Mesendoderm (in vitro differentiated cells): Measurements from ENCODE around the gene MAD1L1.

ENCODE experiments used
- DNase-seq: peaks from one replicate; pipeline ENCODE4 v3.0.0; 2013
- H2AK5ac ChIP-seq: 2 replicates; pipeline ENCODE4 v1.6.1; 2013; ENCODE audit warnings: low read length, inconsistent platforms
- H2BK120ac ChIP-seq: 2 replicates; pipeline ENCODE4 v1.6.1; 2013; ENCODE audit warnings: low read depth, mild to moderate bottlenecking, low read length, moderate library complexity, mixed read lengths
- H2BK15ac ChIP-seq: replicated peaks from 2 replicates; pipeline ENCODE4 v1.6.1; 2013; ENCODE audit warnings: low read depth, mild to moderate bottlenecking, moderate library complexity
- H2BK5ac ChIP-seq: 2 replicates; pipeline ENCODE4 v1.6.1; 2013; ENCODE audit warnings: low read length, inconsistent platforms
- H3K18ac ChIP-seq: 2 replicates; pipeline ENCODE4 v1.6.1; 2013; ENCODE audit warnings: mild to moderate bottlenecking, low read length, mixed read lengths
- H3K23ac ChIP-seq: one replicate; pipeline ENCODE4 v1.6.1; 2013; ENCODE audit warnings: low read length
- H3K27ac ChIP-seq: 2 replicates; pipeline ENCODE4 v1.5.1; 2013; ENCODE audit warnings: low read depth, mild to moderate bottlenecking, inconsistent platforms, low read length, moderate library complexity
- H3K27me3 ChIP-seq: 2 replicates; pipeline ENCODE4 v1.6.1; 2013; ENCODE audit warnings: low read length, control low read depth, mild to moderate bottlenecking, inconsistent platforms; ENCODE audit not compliant: insufficient read depth, poor library complexity
- H3K36me3 ChIP-seq: 2 replicates; pipeline ENCODE4 v1.6.1; 2013; ENCODE audit warnings: low read length, inconsistent platforms; ENCODE audit not compliant: control insufficient read depth, insufficient read depth
- H3K4ac ChIP-seq: one replicate; pipeline ENCODE4 v1.6.1; 2013; ENCODE audit warnings: low read depth, mild to moderate bottlenecking, low read length, moderate library complexity
- H3K4me1 ChIP-seq: 2 replicates; pipeline ENCODE4 v1.6.1; 2013; ENCODE audit warnings: low read depth, low read length, inconsistent platforms; ENCODE audit not compliant: control insufficient read depth
- H3K4me2 ChIP-seq: 2 replicates; pipeline ENCODE4 v1.6.1; 2013; ENCODE audit warnings: low read length
- H3K4me3 ChIP-seq: 2 replicates; pipeline ENCODE4 v1.5.1; 2013; ENCODE audit warnings: mild to moderate bottlenecking, low read length
- H3K56ac ChIP-seq: one replicate; pipeline ENCODE4 v1.6.1; 2013; ENCODE audit warnings: low read length
- H3K79me1 ChIP-seq: 2 replicates; pipeline ENCODE4 v1.6.1; 2013; ENCODE audit warnings: low read length, inconsistent platforms
- H3K79me2 ChIP-seq: 2 replicates; pipeline ENCODE4 v1.6.1; 2013; ENCODE audit warnings: mild to moderate bottlenecking, low read length; ENCODE audit not compliant: control insufficient read depth, insufficient read depth
- H3K9ac ChIP-seq: 2 replicates; pipeline ENCODE4 v1.6.1; 2013; ENCODE audit warnings: low read length, inconsistent platforms
- H4K5ac ChIP-seq: one replicate; pipeline ENCODE4 v1.6.1; 2013; ENCODE audit warnings: low read length
- H4K8ac ChIP-seq: one replicate; pipeline ENCODE4 v1.6.1; 2013; ENCODE audit warnings: low read depth, mild to moderate bottlenecking, control low read depth, low read length, moderate library complexity
- WGBS: extraction: QIAGEN DNeasy Blood & Tissue Kit; methylation state at CpG from one replicate; pipeline ENCODE4 v1.1.7; 2013; ENCODE audit warnings: low lambda C conversion rate, missing lambda C conversion rate; ENCODE audit not compliant: insufficient coverage; ENCODE audit errors: extremely low coverage; 5-methylcytosine and 5-hydroxymethylcytosine counted together

Gene MAD1L1

DNA sequence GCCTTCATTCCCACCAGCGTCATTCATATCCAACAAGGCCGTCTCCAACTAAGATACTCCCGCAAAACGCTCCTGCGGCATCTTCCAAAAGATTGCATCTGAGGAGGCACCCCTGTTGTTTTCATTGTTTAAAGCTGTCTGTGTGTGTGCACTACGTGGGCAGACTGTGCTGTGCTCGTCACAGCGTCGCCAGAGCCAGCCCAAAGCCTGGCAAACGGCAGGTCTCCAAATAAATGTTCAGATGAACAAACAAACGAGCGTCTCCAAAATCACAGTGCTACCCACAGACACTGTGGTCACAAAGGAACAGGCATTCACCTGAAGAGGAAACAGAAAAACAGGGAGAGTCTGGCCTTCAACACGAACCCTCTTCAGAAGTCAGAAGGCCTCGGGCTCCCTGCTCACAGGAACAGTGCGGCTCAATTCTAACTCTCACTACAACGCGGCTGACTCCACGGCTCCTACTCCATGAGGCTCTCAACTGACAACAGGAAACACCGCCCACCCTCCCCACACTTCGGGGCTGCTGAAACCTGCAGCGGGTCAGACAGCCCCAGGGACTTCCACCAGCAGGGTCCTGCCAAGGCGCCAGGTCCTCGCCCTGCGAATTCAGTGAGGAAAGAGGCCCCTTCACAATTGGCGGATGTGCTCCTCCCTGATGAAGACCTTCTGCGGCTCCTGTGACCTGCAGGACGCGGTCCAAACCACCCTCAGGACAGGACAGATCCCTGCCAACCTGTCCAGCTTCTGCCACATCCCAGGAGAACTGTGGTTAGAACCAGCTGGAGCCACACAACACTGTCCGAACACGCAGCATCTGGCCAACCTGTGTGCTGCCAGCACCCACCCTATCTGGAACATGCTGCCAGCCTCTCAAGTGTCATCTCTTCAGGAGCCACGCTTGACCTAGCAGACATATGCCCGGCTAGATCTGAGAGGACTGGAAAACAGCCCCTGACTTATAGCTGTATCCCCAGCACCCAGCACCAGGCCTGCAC is 36.1 kb downstream of the MAD1L1 start:
- Histone ChIP-seq H3K4ac (no peak overlapping the region), H4K5ac (no peak overlapping the region), H3K9ac (no peak overlapping the region), H2BK15ac (no peak overlapping the region), H3K27ac (no peak overlapping the region), H3K79me2 (no peaks in the 10 kb centered on the region), H3K4me2 (no peak overlapping the region), H3K79me1 (peaks cover 2% of the 10 kb centered on the region), H3K36me3 (peaks cover 9% of the 10 kb centered on the region), H2AK5ac (no peak overlapping the region), H3K18ac (no peak overlapping the region), H3K27me3 (no peaks in the 10 kb centered on the region), H3K4me3 (no peak overlapping the region), H4K8ac (no peak overlapping the region), H3K4me1 (no peaks in the 10 kb centered on the region), H3K56ac (no peak overlapping the region), H2BK120ac (no peak overlapping the region), H3K23ac (no peak overlapping the region), H2BK5ac (no peak overlapping the region)
- DNase-seq, result no peak
- no CpG with 5 or more reads among the region's 32 CpGs for WGBS

DNA sequence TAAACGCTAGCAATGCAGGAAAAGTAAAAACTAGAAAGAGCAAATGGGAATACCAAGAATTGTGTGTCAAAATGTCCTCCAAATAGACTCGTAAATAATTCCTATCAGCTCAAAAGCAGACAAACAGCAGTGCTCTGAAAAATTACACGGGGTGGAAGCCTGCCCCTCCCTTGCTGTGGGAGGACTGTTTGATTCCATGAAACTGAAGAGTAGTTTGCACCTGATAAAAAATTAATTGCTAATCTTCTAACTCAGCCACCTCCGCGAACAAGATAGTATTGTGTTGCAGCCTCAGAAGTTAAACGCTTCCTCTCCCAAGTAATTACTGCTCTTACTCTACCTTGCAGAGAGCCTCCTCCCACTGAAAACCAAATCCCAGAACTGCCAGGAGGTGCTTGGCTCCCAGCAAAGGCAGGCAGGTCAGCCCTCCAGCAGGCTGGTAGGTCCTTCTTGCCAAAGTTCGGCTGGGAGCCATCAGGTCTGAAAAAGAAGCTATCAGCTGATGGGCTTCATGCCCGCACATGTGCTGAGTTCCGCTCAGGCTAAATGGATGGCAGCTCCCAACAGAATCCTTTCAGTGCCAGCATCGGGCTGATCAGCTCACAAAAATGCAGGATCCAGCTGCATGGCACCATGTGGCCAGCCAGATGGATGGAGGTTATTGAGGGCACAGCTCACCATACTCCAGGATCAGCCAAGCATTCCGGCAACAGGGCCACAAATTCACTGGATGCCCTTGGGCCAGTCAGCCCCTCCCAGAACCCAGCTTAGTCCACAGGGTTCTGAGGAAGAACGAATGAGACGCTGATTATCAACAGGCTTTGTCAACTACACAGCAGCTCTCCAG is 37.1 kb downstream of the MAD1L1 start:
- Histone ChIP-seq H3K18ac (no peak overlapping the region), H2BK120ac (no peak overlapping the region), H2BK5ac (no peak overlapping the region), H3K4me1 (no peaks in the 10 kb centered on the region), H3K4me2 (no peak overlapping the region), H2AK5ac (no peak overlapping the region), H3K9ac (no peak overlapping the region), H4K5ac (no peak overlapping the region), H3K36me3 (peaks cover 9% of the 10 kb centered on the region), H3K79me1 (peaks cover 2% of the 10 kb centered on the region), H3K27ac (no peak overlapping the region), H3K4ac (no peak overlapping the region), H3K79me2 (no peaks in the 10 kb centered on the region), H3K27me3 (no peaks in the 10 kb centered on the region), H3K4me3 (no peak overlapping the region), H3K23ac (no peak overlapping the region), H2BK15ac (no peak overlapping the region), H4K8ac (no peak overlapping the region), H3K56ac (no peak overlapping the region)
- no peak for DNase-seq
- WGBS, result no CpG with 5 or more reads among the region's 13 CpGs

DNA sequence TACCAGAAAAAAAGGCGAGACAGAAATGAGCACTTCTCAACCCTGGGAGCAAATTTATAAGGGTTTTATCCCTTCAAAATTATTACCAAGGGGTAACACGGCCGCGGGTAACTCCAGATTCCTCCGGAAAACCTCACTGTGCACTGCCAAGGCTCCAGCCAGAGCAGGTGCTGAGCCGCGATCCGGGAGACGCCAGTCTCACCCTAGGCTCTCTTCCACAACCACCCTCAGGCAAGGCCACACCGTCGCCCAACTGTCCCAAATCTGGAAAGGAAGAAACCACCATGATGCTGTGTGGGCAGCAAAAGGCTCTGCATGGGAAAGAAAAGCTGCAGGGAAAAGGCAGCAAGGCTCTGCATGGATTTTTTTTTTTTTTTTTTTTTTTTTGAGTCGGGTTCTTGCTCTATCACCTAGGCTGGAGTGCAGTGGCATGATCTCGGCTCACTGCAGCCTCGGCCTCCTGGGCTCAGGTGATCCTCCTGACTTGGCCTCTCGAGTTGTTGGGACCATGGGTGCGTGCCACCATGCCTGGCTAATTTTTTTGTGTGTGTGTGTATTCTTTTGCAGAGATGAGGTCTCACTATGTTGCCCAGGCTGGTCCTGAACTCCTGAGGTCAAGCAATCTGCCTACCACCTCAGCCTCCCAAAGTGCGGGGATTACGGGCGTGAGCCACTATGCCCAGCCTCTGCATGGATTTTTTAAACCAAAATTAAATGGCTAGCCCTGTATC is 39.0 kb downstream of the MAD1L1 start:
- H3K4ac ChIP-seq, result no peak overlapping the region
- no CpG with 5 or more reads among the region's 19 CpGs for WGBS
- no peak overlapping the region for H2BK5ac ChIP-seq
- H3K27ac ChIP-seq, result no peak overlapping the region
- DNase-seq, result no peak
- peaks cover 6% of the 10 kb centered on the region for H3K79me1 ChIP-seq
- no peak overlapping the region for H3K18ac ChIP-seq
- H2BK120ac ChIP-seq, result no peak overlapping the region
- no peaks in the 10 kb centered on the region for H3K4me1 ChIP-seq
- H3K27me3 ChIP-seq, result no peaks in the 10 kb centered on the region
- peaks cover 6% of the 10 kb centered on the region for H3K36me3 ChIP-seq
- no peak overlapping the region for H3K56ac ChIP-seq
- no peak overlapping the region for H3K4me2 ChIP-seq
- no peaks in the 10 kb centered on the region for H3K79me2 ChIP-seq
- H3K23ac ChIP-seq, result no peak overlapping the region
- H2BK15ac ChIP-seq, result no peak overlapping the region
- H3K9ac ChIP-seq, result no peak overlapping the region
- H4K8ac ChIP-seq, result no peak overlapping the region
- H2AK5ac ChIP-seq, result no peak overlapping the region
- H3K4me3 ChIP-seq, result no peak overlapping the region
- no peak overlapping the region for H4K5ac ChIP-seq

DNA sequence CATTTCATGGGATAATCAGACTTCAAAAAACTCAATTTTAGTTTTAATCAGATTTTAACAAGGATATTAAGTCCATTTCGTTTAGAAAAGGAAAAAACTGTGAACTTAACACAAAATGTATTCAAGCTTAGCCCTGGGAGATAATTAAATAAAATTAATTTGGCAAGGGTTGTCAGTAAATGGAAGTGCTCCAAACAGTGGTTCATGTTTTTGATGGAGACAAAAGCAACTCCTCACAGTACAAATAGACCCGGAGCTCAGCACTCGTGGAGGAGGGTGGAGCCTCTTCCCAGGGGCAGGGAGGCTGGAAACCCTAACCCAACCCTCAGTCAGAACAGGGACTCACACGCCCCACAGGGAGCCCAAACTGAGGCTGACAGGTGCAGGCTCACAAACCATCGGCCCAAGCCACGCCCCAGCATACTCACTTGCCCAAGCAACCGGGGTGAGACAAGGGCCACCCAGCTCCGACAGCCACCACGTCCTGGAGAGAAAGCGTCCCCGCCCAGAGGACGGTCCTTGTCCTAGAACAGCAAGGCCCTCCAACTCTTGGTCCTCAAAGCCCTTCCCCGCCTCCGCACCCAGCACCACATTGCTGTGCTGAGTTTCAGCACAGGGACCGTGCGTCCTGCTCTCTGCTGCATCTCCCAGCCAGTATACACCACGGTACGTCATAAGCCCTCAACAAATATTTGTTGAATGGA is 39.8 kb downstream of the MAD1L1 start:
- no peak overlapping the region for H3K23ac ChIP-seq
- DNase-seq, result no peak
- H3K9ac ChIP-seq, result no peak overlapping the region
- peaks cover 6% of the 10 kb centered on the region for H3K36me3 ChIP-seq
- H4K5ac ChIP-seq, result no peak overlapping the region
- no peak overlapping the region for H2BK120ac ChIP-seq
- no peak overlapping the region for H3K4me2 ChIP-seq
- no peak overlapping the region for H2BK5ac ChIP-seq
- no peaks in the 10 kb centered on the region for H3K79me2 ChIP-seq
- no peak overlapping the region for H3K4ac ChIP-seq
- H3K4me1 ChIP-seq, result no peaks in the 10 kb centered on the region
- H3K18ac ChIP-seq, result no peak overlapping the region
- peaks cover 6% of the 10 kb centered on the region for H3K79me1 ChIP-seq
- WGBS, result no CpG with 5 or more reads among the region's 18 CpGs
- H3K27me3 ChIP-seq, result no peaks in the 10 kb centered on the region
- no peak overlapping the region for H2AK5ac ChIP-seq
- no peak overlapping the region for H2BK15ac ChIP-seq
- H3K4me3 ChIP-seq, result no peak overlapping the region
- H3K56ac ChIP-seq, result no peak overlapping the region
- H4K8ac ChIP-seq, result no peak overlapping the region
- H3K27ac ChIP-seq, result no peak overlapping the region

DNA sequence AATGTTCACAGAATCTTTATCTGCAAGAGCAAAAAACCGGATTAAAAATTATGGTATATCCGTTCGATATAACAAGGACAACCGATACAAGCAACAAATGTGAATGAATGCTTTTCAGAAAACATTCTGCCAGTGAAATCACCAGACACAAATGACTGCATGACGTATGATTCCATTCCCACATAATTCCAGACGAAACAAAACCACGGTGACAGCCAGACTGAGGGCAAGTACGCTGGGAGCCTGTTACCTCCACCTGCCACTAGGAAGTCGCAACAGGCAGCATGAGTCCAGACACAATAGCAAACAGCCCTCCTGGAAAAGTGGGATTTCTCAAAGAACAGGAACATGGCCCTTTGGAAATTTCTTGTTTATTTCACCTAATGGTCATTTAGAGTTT is 41.7 kb downstream of the MAD1L1 start:
- WGBS, result no CpG with 5 or more reads among the region's 9 CpGs
- Histone ChIP-seq H3K4me3 (no peak overlapping the region), H3K4me1 (no peaks in the 10 kb centered on the region), H3K56ac (no peak overlapping the region), H2BK15ac (no peak overlapping the region), H3K9ac (no peak overlapping the region), H3K23ac (no peak overlapping the region), H3K36me3 (peaks cover 4% of the 10 kb centered on the region), H3K79me2 (no peaks in the 10 kb centered on the region), H3K4me2 (no peak overlapping the region), H3K4ac (no peak overlapping the region), H3K27ac (no peak overlapping the region), H2AK5ac (no peak overlapping the region), H4K5ac (no peak overlapping the region), H3K79me1 (peaks cover 4% of the 10 kb centered on the region), H3K18ac (no peak overlapping the region), H2BK5ac (no peak overlapping the region), H2BK120ac (no peak overlapping the region), H4K8ac (no peak overlapping the region), H3K27me3 (no peaks in the 10 kb centered on the region)
- no peak for DNase-seq
